ENCODE data around the gene GARIN5B. TPM values are rescaled to one million over a fixed set of nuclear protein-coding genes. Genes with fewer than 3 reads are reported as not detected.

GARIN5B gene
- polyA plus RNA-seq, 1 of the 3 experiments (the other 2 are of a cell fraction): not detected

DNA sequence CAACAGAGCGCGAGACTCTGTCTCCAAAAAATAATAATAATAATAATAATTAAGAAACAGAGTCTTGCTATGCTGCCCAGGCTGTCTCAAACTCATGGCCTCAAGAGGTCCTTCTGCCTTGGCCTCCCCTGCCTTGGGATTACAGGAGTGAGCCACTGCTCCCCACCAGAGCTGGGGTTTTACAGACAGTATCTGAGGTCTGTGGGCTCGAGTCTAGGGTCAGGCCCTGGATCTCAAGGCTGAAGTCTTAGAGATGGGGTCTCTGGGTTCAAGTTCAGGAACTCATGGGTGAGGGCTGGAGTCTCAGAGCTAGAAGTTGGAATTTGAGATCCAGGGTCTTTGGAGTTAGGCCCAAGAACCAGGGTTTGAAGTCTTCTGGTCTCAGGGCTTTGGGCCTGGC, 3.7 kb upstream of the GARIN5B start:
- no peak overlapping the region for H3K4me3 ChIP-seq (ENCODE audit: low read depth in 2 of 2, low read length in 1 of 2)
- no peaks in the 10 kb centered on the region for H3K27me3 ChIP-seq (ENCODE audit: insufficient read depth)
- ChIA-PET CTCF (no interaction called here), POLR2A (no interaction called here)
- H3K4me2 ChIP-seq: no peak overlapping the region
- peaks cover 22% of the 10 kb centered on the region for H3F3A ChIP-seq (replicated peaks; ENCODE audit: insufficient read depth)
- no peaks in the 10 kb centered on the region for H3K9me2 ChIP-seq
- no peak for TF ChIP-seq MEF2A (IDR thresholded peaks at IDR 0.05; ENCODE audit: borderline replicate concordance, low read depth)
- TF ChIP-seq NFIC (IDR thresholded peaks at IDR 0.05; ENCODE audit: borderline replicate concordance): no peak
- TF ChIP-seq, protein P1, sequence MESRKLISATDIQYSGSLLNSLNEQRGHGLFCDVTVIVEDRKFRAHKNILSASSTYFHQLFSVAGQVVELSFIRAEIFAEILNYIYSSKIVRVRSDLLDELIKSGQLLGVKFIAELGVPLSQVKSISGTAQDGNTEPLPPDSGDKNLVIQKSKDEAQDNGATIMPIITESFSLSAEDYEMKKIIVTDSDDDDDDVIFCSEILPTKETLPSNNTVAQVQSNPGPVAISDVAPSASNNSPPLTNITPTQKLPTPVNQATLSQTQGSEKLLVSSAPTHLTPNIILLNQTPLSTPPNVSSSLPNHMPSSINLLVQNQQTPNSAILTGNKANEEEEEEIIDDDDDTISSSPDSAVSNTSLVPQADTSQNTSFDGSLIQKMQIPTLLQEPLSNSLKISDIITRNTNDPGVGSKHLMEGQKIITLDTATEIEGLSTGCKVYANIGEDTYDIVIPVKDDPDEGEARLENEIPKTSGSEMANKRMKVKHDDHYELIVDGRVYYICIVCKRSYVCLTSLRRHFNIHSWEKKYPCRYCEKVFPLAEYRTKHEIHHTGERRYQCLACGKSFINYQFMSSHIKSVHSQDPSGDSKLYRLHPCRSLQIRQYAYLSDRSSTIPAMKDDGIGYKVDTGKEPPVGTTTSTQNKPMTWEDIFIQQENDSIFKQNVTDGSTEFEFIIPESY (IDR thresholded peaks at IDR 0.05; ENCODE audit: borderline replicate concordance, low read depth): no peak
- TF ChIP-seq GABPA (IDR thresholded peaks at IDR 0.05; ENCODE audit: low read depth): no peak
- TF ChIP-seq, protein P2, sequence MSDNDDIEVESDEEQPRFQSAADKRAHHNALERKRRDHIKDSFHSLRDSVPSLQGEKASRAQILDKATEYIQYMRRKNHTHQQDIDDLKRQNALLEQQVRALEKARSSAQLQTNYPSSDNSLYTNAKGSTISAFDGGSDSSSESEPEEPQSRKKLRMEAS (IDR thresholded peaks at IDR 0.05; ENCODE audit: low read depth): no peak
- no peak for TF ChIP-seq YY1 (IDR thresholded peaks at IDR 0.05; ENCODE audit: low read depth)
- no peak for TF ChIP-seq CHD2 (IDR thresholded peaks at IDR 0.05; ENCODE audit: low read length, partially characterized antibody)
- TF ChIP-seq GATA2 (CRISPR knock-in tag; IDR thresholded peaks at IDR 0.05): no peak
- TF ChIP-seq, protein P3, sequence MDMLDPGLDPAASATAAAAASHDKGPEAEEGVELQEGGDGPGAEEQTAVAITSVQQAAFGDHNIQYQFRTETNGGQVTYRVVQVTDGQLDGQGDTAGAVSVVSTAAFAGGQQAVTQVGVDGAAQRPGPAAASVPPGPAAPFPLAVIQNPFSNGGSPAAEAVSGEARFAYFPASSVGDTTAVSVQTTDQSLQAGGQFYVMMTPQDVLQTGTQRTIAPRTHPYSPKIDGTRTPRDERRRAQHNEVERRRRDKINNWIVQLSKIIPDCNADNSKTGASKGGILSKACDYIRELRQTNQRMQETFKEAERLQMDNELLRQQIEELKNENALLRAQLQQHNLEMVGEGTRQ (IDR thresholded peaks at IDR 0.05; ENCODE audit: borderline replicate concordance, low read depth, low read length): no peak
- no peak for TF ChIP-seq FOXM1 (IDR thresholded peaks at IDR 0.05; ENCODE audit: low read depth)
- no peak for TF ChIP-seq NRF1 (IDR thresholded peaks at IDR 0.05; ENCODE audit: low read depth, low read length)
- no peak for TF ChIP-seq RCOR1 (IDR thresholded peaks at IDR 0.05; ENCODE audit: low read length)
- WGBS (ENCODE audit: low lambda C conversion rate): 88% methylated on average over 2 of the region's 3 CpGs
- DNase-seq: no peak
- H3K4me1 ChIP-seq (ENCODE audit: control insufficient read depth in 1 of 2, insufficient read depth in 2 of 2, low read depth in 1 of 2, low read length in 1 of 2): peaks cover 6 to 13% of the 10 kb centered on the region in 2 experiments; a peak in 1 of 4 replicates
- no peaks in the 10 kb centered on the region for H3K9me3 ChIP-seq
- H4K20me1 ChIP-seq (ENCODE audit: insufficient read depth): no peaks in the 10 kb centered on the region
- H3K9ac ChIP-seq: no peak overlapping the region
- peaks cover 14% of the 10 kb centered on the region for H3K79me2 ChIP-seq (ENCODE audit: insufficient read depth)
- H3K36me3 ChIP-seq (replicated peaks in 1 of 2; ENCODE audit: control insufficient read depth in 1 of 2, insufficient read depth in 2 of 2, low read length in 1 of 2): peaks cover 0 to 4% of the 10 kb centered on the region in 2 experiments
- H3K27ac ChIP-seq (ENCODE audit: low read depth in 2 of 2, low read length in 1 of 2): no peak overlapping the region
- no peak overlapping the region for H2AFZ ChIP-seq (ENCODE audit: low read depth)

DNA sequence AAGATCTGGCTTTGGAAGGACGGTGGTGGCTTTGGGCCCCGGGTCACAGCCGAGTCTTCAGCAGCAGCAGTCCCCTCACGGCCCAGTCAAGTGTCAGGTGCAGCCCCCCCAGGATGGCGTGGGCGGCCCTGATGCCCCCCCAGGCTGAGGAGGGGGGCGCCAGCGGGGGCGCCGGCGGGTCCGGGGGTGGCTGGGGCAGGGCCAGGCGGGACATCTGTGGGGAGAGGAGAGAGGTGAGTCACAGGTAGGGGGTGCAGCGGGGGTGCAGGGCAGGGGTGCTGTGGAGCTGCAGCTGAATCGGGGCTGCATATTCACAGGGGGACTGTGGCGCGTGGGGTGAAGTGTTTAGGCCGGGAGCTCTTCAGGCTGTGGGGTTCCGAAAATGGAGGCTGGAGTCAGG, 2.9 kb upstream of the GARIN5B start:
- peaks cover 14% of the 10 kb centered on the region for H3K79me2 ChIP-seq (ENCODE audit: insufficient read depth)
- H3K4me3 ChIP-seq (ENCODE audit: low read depth in 2 of 2, low read length in 1 of 2): no peak overlapping the region
- H4K20me1 ChIP-seq (ENCODE audit: insufficient read depth): no peaks in the 10 kb centered on the region
- no peak for DNase-seq
- POLR2A ChIA-PET: no interaction called here
- no peaks in the 10 kb centered on the region for H3K9me2 ChIP-seq
- peaks cover 5 to 13% of the 10 kb centered on the region in 2 experiments; a peak in 1 of 4 replicates for H3K4me1 ChIP-seq (ENCODE audit: control insufficient read depth in 1 of 2, insufficient read depth in 2 of 2, low read depth in 1 of 2, low read length in 1 of 2)
- no peak overlapping the region for H3K27ac ChIP-seq (ENCODE audit: low read depth in 2 of 2, low read length in 1 of 2)
- no peaks in the 10 kb centered on the region for H3K27me3 ChIP-seq (ENCODE audit: insufficient read depth)
- peaks cover 0 to 4% of the 10 kb centered on the region in 2 experiments for H3K36me3 ChIP-seq (replicated peaks in 1 of 2; ENCODE audit: control insufficient read depth in 1 of 2, insufficient read depth in 2 of 2, low read length in 1 of 2)
- no peak overlapping the region for H2AFZ ChIP-seq (ENCODE audit: low read depth)
- H3K9ac ChIP-seq: no peak overlapping the region
- CTCF ChIA-PET: no interaction called here
- H3K4me2 ChIP-seq: no peak overlapping the region
- H3F3A ChIP-seq (replicated peaks; ENCODE audit: insufficient read depth): peaks cover 13% of the 10 kb centered on the region
- no peaks in the 10 kb centered on the region for H3K9me3 ChIP-seq
- whole genome bisulfite sequencing (ENCODE audit: low lambda C conversion rate): 98% methylated on average over 10 of the region's 19 CpGs
- TF ChIP-seq RAD21 (IDR thresholded peaks at IDR 0.05; ENCODE audit: low read length): no peak
- no peak for TF ChIP-seq MEF2A (IDR thresholded peaks at IDR 0.05; ENCODE audit: borderline replicate concordance, low read depth)
- TF ChIP-seq, protein P4, sequence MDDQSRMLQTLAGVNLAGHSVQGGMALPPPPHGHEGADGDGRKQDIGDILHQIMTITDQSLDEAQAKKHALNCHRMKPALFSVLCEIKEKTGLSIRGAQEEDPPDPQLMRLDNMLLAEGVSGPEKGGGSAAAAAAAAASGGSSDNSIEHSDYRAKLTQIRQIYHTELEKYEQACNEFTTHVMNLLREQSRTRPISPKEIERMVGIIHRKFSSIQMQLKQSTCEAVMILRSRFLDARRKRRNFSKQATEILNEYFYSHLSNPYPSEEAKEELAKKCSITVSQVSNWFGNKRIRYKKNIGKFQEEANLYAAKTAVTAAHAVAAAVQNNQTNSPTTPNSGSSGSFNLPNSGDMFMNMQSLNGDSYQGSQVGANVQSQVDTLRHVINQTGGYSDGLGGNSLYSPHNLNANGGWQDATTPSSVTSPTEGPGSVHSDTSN (IDR thresholded peaks at IDR 0.05): no peak
- TF ChIP-seq SMC3 (IDR thresholded peaks at IDR 0.05; ENCODE audit: low read depth, low read length): no peak
- no peak for TF ChIP-seq MXI1 (IDR thresholded peaks at IDR 0.05; ENCODE audit: low read depth, low read length)
- TF ChIP-seq NRF1 (IDR thresholded peaks at IDR 0.05; ENCODE audit: low read depth, low read length): no peak
- TF ChIP-seq, protein P5, sequence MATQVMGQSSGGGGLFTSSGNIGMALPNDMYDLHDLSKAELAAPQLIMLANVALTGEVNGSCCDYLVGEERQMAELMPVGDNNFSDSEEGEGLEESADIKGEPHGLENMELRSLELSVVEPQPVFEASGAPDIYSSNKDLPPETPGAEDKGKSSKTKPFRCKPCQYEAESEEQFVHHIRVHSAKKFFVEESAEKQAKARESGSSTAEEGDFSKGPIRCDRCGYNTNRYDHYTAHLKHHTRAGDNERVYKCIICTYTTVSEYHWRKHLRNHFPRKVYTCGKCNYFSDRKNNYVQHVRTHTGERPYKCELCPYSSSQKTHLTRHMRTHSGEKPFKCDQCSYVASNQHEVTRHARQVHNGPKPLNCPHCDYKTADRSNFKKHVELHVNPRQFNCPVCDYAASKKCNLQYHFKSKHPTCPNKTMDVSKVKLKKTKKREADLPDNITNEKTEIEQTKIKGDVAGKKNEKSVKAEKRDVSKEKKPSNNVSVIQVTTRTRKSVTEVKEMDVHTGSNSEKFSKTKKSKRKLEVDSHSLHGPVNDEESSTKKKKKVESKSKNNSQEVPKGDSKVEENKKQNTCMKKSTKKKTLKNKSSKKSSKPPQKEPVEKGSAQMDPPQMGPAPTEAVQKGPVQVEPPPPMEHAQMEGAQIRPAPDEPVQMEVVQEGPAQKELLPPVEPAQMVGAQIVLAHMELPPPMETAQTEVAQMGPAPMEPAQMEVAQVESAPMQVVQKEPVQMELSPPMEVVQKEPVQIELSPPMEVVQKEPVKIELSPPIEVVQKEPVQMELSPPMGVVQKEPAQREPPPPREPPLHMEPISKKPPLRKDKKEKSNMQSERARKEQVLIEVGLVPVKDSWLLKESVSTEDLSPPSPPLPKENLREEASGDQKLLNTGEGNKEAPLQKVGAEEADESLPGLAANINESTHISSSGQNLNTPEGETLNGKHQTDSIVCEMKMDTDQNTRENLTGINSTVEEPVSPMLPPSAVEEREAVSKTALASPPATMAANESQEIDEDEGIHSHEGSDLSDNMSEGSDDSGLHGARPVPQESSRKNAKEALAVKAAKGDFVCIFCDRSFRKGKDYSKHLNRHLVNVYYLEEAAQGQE (IDR thresholded peaks at IDR 0.05; ENCODE audit: low read depth, low read length): no peak
- TF ChIP-seq YY1 (IDR thresholded peaks at IDR 0.05; ENCODE audit: low read depth): no peak
- TF ChIP-seq, protein P3 (IDR thresholded peaks at IDR 0.05; ENCODE audit: borderline replicate concordance, low read depth, low read length): no peak
- TF ChIP-seq GABPA (IDR thresholded peaks at IDR 0.05; ENCODE audit: low read depth): no peak
